ENCODE results near the gene SOCS3. TPM values are rescaled to one million over a fixed set of nuclear protein-coding genes. Genes with fewer than 3 reads are reported as not detected.

Gene SOCS3
- total RNA-seq, 1 donor from 2014 or later, result 13.4 TPM

DNA sequence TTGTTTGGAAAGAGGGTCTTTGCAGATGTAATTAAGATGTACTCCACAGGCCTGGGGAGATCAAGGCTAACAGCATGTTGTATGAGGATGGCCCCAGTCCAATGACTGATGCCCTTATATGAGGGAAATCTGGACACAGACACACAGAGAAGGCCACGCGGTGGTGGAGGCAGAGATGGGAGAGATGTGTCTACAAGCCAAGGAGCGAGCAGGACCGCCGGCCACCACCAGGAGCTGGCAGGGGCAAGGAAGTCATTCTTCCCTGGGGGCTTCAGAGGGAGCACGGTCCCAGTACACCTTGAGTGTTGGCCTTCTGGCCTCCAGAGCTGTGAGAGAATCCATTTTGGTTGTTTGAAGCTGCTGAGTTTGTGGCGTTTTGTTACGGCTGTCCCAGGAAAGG lies 14.7 kb downstream of the SOCS3 start:
- FAIRE-seq, result no peak
- Histone ChIP-seq H2AFZ (ENCODE audit: low read depth, low read length) (no peak overlapping the region), H3K9ac (ENCODE audit: low read length) (no peak overlapping the region), H3K4me2 (ENCODE audit: low read length) (no peak overlapping the region), H3K4me3 (ENCODE audit: insufficient read depth, low read depth, low read length) (no peak overlapping the region), H3K27ac (ENCODE audit: low read depth, low read length) (no peak overlapping the region), H3K9me3 (ENCODE audit: insufficient read depth, low read depth, low read length) (no peaks in the 10 kb centered on the region), H3K4me1 (ENCODE audit: insufficient read depth, low read length) (peaks cover 26% of the 10 kb centered on the region), H4K20me1 (ENCODE audit: insufficient read depth, low read length) (no peaks in the 10 kb centered on the region), H3K36me3 (ENCODE audit: insufficient read depth, low read length) (no peaks in the 10 kb centered on the region), H3K79me2 (ENCODE audit: insufficient read depth, low read length) (no peaks in the 10 kb centered on the region), H3K27me3 (ENCODE audit: insufficient read depth, low read length) (no peaks in the 10 kb centered on the region)
- Mint-ChIP-seq H3K9me3 (ENCODE audit: unreplicated experiment) (peaks cover 1% of the 10 kb centered on the region), H3K4me1 (ENCODE audit: low read depth, unreplicated experiment) (peaks cover 13% of the 10 kb centered on the region), H3K4me3 (ENCODE audit: unreplicated experiment) (no peak overlapping the region), H3K27me3 (ENCODE audit: low read depth, unreplicated experiment) (peaks cover 19% of the 10 kb centered on the region), H3K27ac (ENCODE audit: unreplicated experiment) (no peak overlapping the region), H3K36me3 (ENCODE audit: low read depth, unreplicated experiment) (no peaks in the 10 kb centered on the region)
- TF ChIP-seq EZH2 (IDR thresholded peaks at IDR 0.05; ENCODE audit: insufficient read depth, low read length), result no peak
- TF ChIP-seq, protein P1, sequence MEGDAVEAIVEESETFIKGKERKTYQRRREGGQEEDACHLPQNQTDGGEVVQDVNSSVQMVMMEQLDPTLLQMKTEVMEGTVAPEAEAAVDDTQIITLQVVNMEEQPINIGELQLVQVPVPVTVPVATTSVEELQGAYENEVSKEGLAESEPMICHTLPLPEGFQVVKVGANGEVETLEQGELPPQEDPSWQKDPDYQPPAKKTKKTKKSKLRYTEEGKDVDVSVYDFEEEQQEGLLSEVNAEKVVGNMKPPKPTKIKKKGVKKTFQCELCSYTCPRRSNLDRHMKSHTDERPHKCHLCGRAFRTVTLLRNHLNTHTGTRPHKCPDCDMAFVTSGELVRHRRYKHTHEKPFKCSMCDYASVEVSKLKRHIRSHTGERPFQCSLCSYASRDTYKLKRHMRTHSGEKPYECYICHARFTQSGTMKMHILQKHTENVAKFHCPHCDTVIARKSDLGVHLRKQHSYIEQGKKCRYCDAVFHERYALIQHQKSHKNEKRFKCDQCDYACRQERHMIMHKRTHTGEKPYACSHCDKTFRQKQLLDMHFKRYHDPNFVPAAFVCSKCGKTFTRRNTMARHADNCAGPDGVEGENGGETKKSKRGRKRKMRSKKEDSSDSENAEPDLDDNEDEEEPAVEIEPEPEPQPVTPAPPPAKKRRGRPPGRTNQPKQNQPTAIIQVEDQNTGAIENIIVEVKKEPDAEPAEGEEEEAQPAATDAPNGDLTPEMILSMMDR (IDR thresholded peaks at IDR 0.05; ENCODE audit: insufficient read depth, low read depth, low read length), result no peak
- DNase-seq (ENCODE audit: low read depth), result no peak

DNA sequence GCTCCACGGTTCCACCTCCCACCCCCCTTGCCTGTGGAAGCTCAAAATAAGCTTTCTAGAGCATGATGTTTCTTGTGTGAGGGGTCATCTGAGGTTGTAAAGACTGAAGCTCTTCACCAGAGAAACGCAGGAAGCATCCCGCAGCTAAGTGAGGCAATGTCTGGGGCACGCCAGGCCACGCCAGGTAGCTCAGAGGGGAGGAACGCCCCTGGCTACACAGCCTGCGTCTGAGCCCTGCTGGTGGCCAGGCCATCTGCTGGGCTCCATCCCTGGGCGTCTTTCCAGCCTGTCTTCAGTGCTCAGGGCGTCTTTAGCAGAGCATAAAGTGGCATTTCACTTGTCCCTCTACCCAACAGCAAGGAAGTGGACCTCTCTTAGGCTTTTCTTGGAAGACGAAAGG lies 15.2 kb downstream of the SOCS3 start:
- H3K9me3 ChIP-seq (ENCODE audit: insufficient read depth, low read depth, low read length), result no peaks in the 10 kb centered on the region
- no peaks in the 10 kb centered on the region for H3K36me3 ChIP-seq (ENCODE audit: insufficient read depth, low read length)
- H3K79me2 ChIP-seq (ENCODE audit: insufficient read depth, low read length), result no peaks in the 10 kb centered on the region
- peaks cover 26% of the 10 kb centered on the region for H3K4me1 ChIP-seq (ENCODE audit: insufficient read depth, low read length)
- H3K4me3 ChIP-seq (ENCODE audit: insufficient read depth, low read depth, low read length), result no peak overlapping the region
- H3K27ac ChIP-seq (ENCODE audit: low read depth, low read length), result no peak overlapping the region
- no peak overlapping the region for H3K4me2 ChIP-seq (ENCODE audit: low read length)
- TF ChIP-seq, protein P1 (IDR thresholded peaks at IDR 0.05; ENCODE audit: insufficient read depth, low read depth, low read length), result no peak
- TF ChIP-seq EZH2 (IDR thresholded peaks at IDR 0.05; ENCODE audit: insufficient read depth, low read length), result no peak
- Mint-ChIP-seq H3K4me3 (ENCODE audit: unreplicated experiment) (no peak overlapping the region), H3K27me3 (ENCODE audit: low read depth, unreplicated experiment) (peaks cover 17% of the 10 kb centered on the region), H3K27ac (ENCODE audit: unreplicated experiment) (no peak overlapping the region), H3K4me1 (ENCODE audit: low read depth, unreplicated experiment) (peaks cover 15% of the 10 kb centered on the region), H3K36me3 (ENCODE audit: low read depth, unreplicated experiment) (no peaks in the 10 kb centered on the region), H3K9me3 (ENCODE audit: unreplicated experiment) (peaks cover 1% of the 10 kb centered on the region)
- H2AFZ ChIP-seq (ENCODE audit: low read depth, low read length), result no peak overlapping the region
- no peaks in the 10 kb centered on the region for H3K27me3 ChIP-seq (ENCODE audit: insufficient read depth, low read length)
- FAIRE-seq (no peak), DNase-seq (ENCODE audit: low read depth) (no peak)
- H4K20me1 ChIP-seq (ENCODE audit: insufficient read depth, low read length), result no peaks in the 10 kb centered on the region
- no peak overlapping the region for H3K9ac ChIP-seq (ENCODE audit: low read length)

DNA sequence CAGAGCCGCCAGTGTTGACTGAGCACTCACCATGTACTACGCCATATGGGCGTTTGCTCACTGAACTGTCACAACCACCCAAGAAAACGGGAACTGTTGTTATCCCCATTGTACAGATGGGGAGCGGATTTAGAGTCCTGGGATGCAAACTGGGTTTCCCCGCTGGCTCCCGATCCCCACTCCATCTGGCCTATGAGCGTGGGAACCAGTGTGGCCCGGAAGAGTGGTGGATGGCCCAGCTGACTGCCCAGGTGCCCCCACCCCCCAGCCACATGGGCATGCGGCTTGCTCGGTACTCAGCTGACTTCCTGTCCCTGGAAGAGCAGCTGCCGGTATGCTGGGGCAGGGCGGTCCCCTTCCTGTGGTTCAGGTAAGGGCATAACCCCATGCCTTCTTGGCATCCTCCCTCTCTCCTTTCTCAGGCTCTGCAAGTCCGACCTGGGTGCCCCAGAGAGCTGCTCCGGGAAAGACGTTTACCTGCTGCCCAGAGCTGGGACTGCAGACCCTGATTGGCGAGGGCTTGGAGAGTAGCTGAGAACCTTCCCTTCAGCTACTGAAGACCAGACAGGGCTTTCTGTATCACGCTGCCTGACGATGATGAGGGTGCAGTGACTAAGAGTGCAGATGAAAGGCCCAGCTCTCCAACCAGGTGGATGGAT lies 16.2 kb downstream of the SOCS3 start:
- no peak for DNase-seq (ENCODE audit: low read depth)

More for the DNA sequence above, 16.2 kb downstream of the SOCS3 start:
- Histone ChIP-seq H3K4me2 (ENCODE audit: low read length) (peak overlapping the region; percentile 83), H3K27me3 (ENCODE audit: insufficient read depth, low read length) (no peaks in the 10 kb centered on the region), H3K79me2 (ENCODE audit: insufficient read depth, low read length) (no peaks in the 10 kb centered on the region), H4K20me1 (ENCODE audit: insufficient read depth, low read length) (no peaks in the 10 kb centered on the region), H2AFZ (ENCODE audit: low read depth, low read length) (no peak overlapping the region), H3K9me3 (ENCODE audit: insufficient read depth, low read depth, low read length) (no peaks in the 10 kb centered on the region), H3K9ac (ENCODE audit: low read length) (peak overlapping the region; percentile 78), H3K36me3 (ENCODE audit: insufficient read depth, low read length) (no peaks in the 10 kb centered on the region), H3K4me1 (ENCODE audit: insufficient read depth, low read length) (peaks cover 26% of the 10 kb centered on the region), H3K27ac (ENCODE audit: low read depth, low read length) (peak overlapping the region; percentile 86), H3K4me3 (ENCODE audit: insufficient read depth, low read depth, low read length) (no peak overlapping the region)
- TF ChIP-seq, protein P1 (IDR thresholded peaks at IDR 0.05; ENCODE audit: insufficient read depth, low read depth, low read length), result no peak
- no peak for TF ChIP-seq EZH2 (IDR thresholded peaks at IDR 0.05; ENCODE audit: insufficient read depth, low read length)
- Mint-ChIP-seq H3K27ac (ENCODE audit: unreplicated experiment) (peak overlapping the region; percentile 96), H3K36me3 (ENCODE audit: low read depth, unreplicated experiment) (no peaks in the 10 kb centered on the region), H3K4me1 (ENCODE audit: low read depth, unreplicated experiment) (peaks cover 13% of the 10 kb centered on the region), H3K4me3 (ENCODE audit: unreplicated experiment) (no peak overlapping the region), H3K27me3 (ENCODE audit: low read depth, unreplicated experiment) (peaks cover 14% of the 10 kb centered on the region), H3K9me3 (ENCODE audit: unreplicated experiment) (peaks cover 1% of the 10 kb centered on the region)
- FAIRE-seq, result no peak

Data from astrocyte (in vitro differentiated cells and primary cell).